ENCODE data around the gene TEDC2. TPM values are rescaled to one million over a fixed set of nuclear protein-coding genes. Genes with fewer than 3 reads are reported as not detected.

The TEDC2 gene
- total and polyA plus RNA-seq, 9 of the 15 experiments (the other 6 are each of a cell fraction or from before 2014, with no cell fraction given): 0.75 to 57.0 (median 17.6) TPM

- ATAC-seq (no peak), FAIRE-seq (peak; percentile 54), DNase-seq (ENCODE audit: extremely low read depth in 1 of 4, low spot score in 3 of 4) (no peak)
- Histone ChIP-seq H3K9ac (ENCODE audit: insufficient read depth in 1 of 2, low read depth in 2 of 2, low read length in 2 of 2) (peak overlapping the region in 1 of 2 experiments; percentile 86; a peak in 2 of 4 replicates), H3K27me3 (ENCODE audit: control insufficient read depth in 2 of 2, insufficient read depth in 2 of 2, low read length in 2 of 2) (no peaks in the 10 kb centered on the region), H2AFZ (ENCODE audit: low read depth, low read length) (no peak overlapping the region), H3K4me2 (ENCODE audit: insufficient read depth, low read length) (no peak overlapping the region), H3K9me1 (ENCODE audit: control insufficient read depth, insufficient read depth, low read length) (no peaks in the 10 kb centered on the region), H3K79me2 (ENCODE audit: control insufficient read depth, insufficient read depth, low read length) (peaks cover 8% of the 10 kb centered on the region; the same call in 2 of the 3 replicates), H3K9me3 (replicated peaks; ENCODE audit: control insufficient read depth, insufficient read depth, low read depth, low read length) (no peaks in the 10 kb centered on the region), H3K27ac (ENCODE audit: extremely low read depth, low read depth, low read length) (no peak overlapping the region), H3K36me3 (ENCODE audit: control insufficient read depth, insufficient read depth, low read length) (no peaks in the 10 kb centered on the region), H3K4me3 (no peak overlapping the region), H4K20me1 (replicated peaks; ENCODE audit: control insufficient read depth, insufficient read depth, low read length) (0 out of 2 replicates have a peak, but pooled peaks cover 4% of the 10 kb centered on the region), H3K4me1 (replicated peaks in 1 of 2; ENCODE audit: control insufficient read depth in 2 of 2, insufficient read depth in 2 of 2, low read length in 2 of 2) (peaks cover 7 to 85% of the 10 kb centered on the region in 2 experiments; a peak in 4 of 5 replicates)
- in situ Hi-C loops (cut with MboI): no loop called here
- TF ChIP-seq NKRF (IDR thresholded peaks at IDR 0.05; ENCODE audit: borderline replicate concordance) (no peak), ZNF740 (CRISPR knock-in tag; IDR thresholded peaks at IDR 0.05) (0 out of 2 replicates have a peak, but pooled peaks have one; percentile 6), ZNF740 (tag; IDR thresholded peaks at IDR 0.05) (no peak), ZFX (CRISPR knock-in tag; IDR thresholded peaks at IDR 0.05) (peak; percentile 6; the same call in 1 of the 2 replicates), WHSC1 (IDR thresholded peaks at IDR 0.05; ENCODE audit: low read length) (no peak)
- WGBS (ENCODE audit: insufficient coverage, low coverage, missing lambda C conversion rate): 23% methylated on average over 12 of the region's 16 CpGs
- BruUV-seq (replicated peaks): no TSS peak
- ChIA-PET CTCF (ENCODE audit: low intra/inter-chr PET ratio) (no interaction called here), POLR2A (interaction anchor here (0.7 to 2.3 kb wide), 11 partner anchors 9 to 317 kb away, joined by 3 to 10 read pairs (median 3); partner anchors contain the start of genes AMDHD2, PGP and TEDC2)
- intact Hi-C loops (cut with micrococcal nuclease): loop anchor here (5.0 kb wide), 1 partner anchor 33 kb away; no protein-coding TSS in a partner anchor
Observed at GRCh38 chr16:2469399-2470233, 9.7 kb downstream of the TEDC2 start.

Data from K562 (cell line).